ENCODE measurements around the gene ZNF529. TPM values are rescaled to one million over a fixed set of nuclear protein-coding genes. Genes with fewer than 3 reads are reported as not detected.

The ZNF529 gene
- total and polyA plus RNA-seq, 2 experiments from 2014 or later = 8.7 to 14.6 TPM

DNA sequence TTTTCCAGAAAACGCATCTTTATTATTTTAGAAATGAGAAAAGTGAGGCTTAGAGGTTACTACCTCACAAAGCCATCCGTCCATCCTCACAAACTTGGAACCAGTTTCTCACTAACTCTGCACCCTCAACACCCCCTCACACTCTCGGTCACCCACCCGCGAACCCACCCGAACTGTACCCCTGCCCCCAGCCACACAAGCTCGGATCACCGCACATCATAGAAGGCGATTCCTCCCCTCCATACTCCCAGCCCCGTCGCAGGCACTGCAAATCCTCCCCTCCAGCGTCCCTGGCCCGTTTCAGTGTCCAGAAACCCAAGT is 45.3 kb downstream of the ZNF529 start:
- peak overlapping the region; percentile 92 for H3K4me2 ChIP-seq
- no peak for DNase-seq (ENCODE audit: low spot score)
- peak overlapping the region; percentile 62 for H2AFZ ChIP-seq
- peaks cover 71% of the 10 kb centered on the region for H3K79me2 ChIP-seq
- no peaks in the 10 kb centered on the region for H3K9me2 ChIP-seq (replicated peaks; ENCODE audit: insufficient read depth)
- peak overlapping the region; percentile 55 for H3K4me3 ChIP-seq
- peaks cover 12% of the 10 kb centered on the region for H3K4me1 ChIP-seq (ENCODE audit: insufficient read depth)
- H3K9me3 ChIP-seq (ENCODE audit: low read depth) = peaks cover 29% of the 10 kb centered on the region
- 1% methylated on average over 10 of the region's 13 CpGs for WGBS (ENCODE audit: low lambda C conversion rate, missing lambda C conversion rate)
- peak overlapping the region; percentile 95 for H3K27ac ChIP-seq
- TF ChIP-seq CTCF (IDR thresholded peaks at IDR 0.05; ENCODE audit: poor library complexity) (no peak), EZH2 (IDR thresholded peaks at IDR 0.05; ENCODE audit: borderline replicate concordance) (no peak), EZH2phosphoT487 (IDR thresholded peaks at IDR 0.05; ENCODE audit: low read depth, severe bottlenecking, unreplicated experiment) (no peak)
- no peaks in the 10 kb centered on the region for H3K27me3 ChIP-seq
- peaks cover 7% of the 10 kb centered on the region for H3K36me3 ChIP-seq (replicated peaks; ENCODE audit: insufficient read depth, low read depth)
- no peaks in the 10 kb centered on the region for H4K20me1 ChIP-seq (ENCODE audit: insufficient read depth, poor library complexity, severe bottlenecking)

DNA sequence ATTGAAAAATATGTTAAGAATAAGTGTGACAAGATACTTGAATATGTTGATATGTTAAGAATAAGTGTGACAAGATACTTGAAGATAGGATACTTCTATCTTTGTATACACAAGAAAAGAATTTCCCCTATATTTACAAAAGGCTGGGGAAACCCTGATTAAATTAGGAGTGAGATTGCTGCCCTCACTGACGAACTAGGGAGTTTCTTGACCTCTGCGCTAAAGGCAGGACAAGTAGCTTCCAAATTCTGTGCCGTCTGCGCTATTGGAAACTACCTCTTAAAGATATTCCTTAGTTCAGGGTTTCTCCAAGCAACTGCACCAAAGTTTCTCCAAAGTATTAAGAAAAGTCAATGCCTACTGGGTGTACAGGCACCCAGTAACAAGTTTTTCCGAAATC is 45.8 kb downstream of the ZNF529 start:
- H3K4me2 ChIP-seq = peak overlapping the region; percentile 92
- no peaks in the 10 kb centered on the region for H4K20me1 ChIP-seq (ENCODE audit: insufficient read depth, poor library complexity, severe bottlenecking)
- H3K79me2 ChIP-seq = peaks cover 76% of the 10 kb centered on the region
- peaks cover 12% of the 10 kb centered on the region for H3K4me1 ChIP-seq (ENCODE audit: insufficient read depth)
- peaks cover 7% of the 10 kb centered on the region for H3K36me3 ChIP-seq (replicated peaks; ENCODE audit: insufficient read depth, low read depth)
- H2AFZ ChIP-seq = peak overlapping the region; percentile 62
- H3K27ac ChIP-seq = peak overlapping the region; percentile 95
- DNase-seq (ENCODE audit: low spot score) = peak; percentile 8
- H3K4me3 ChIP-seq = peak overlapping the region; percentile 55
- H3K9me2 ChIP-seq (replicated peaks; ENCODE audit: insufficient read depth) = no peaks in the 10 kb centered on the region
- no peak for TF ChIP-seq CTCF (IDR thresholded peaks at IDR 0.05; ENCODE audit: poor library complexity)
- no peak for TF ChIP-seq EZH2phosphoT487 (IDR thresholded peaks at IDR 0.05; ENCODE audit: low read depth, severe bottlenecking, unreplicated experiment)
- TF ChIP-seq EZH2 (IDR thresholded peaks at IDR 0.05; ENCODE audit: borderline replicate concordance) = no peak
- no peaks in the 10 kb centered on the region for H3K27me3 ChIP-seq
- H3K9me3 ChIP-seq (ENCODE audit: low read depth) = peaks cover 29% of the 10 kb centered on the region
- WGBS (ENCODE audit: low lambda C conversion rate, missing lambda C conversion rate) = 4% methylated on average over 5 of the region's 5 CpGs

GRCh38 chr19:36526581-36526980 is 46.5 kb downstream of the ZNF529 start:
- Histone ChIP-seq H3K9me2 (replicated peaks; ENCODE audit: insufficient read depth) (no peaks in the 10 kb centered on the region), H3K4me2 (peak overlapping the region; percentile 92), H3K9me3 (ENCODE audit: low read depth) (peaks cover 34% of the 10 kb centered on the region), H3K4me1 (ENCODE audit: insufficient read depth) (peaks cover 12% of the 10 kb centered on the region), H2AFZ (no peak overlapping the region), H3K27ac (peak overlapping the region; percentile 95), H3K27me3 (no peaks in the 10 kb centered on the region), H3K79me2 (peaks cover 84% of the 10 kb centered on the region), H4K20me1 (ENCODE audit: insufficient read depth, poor library complexity, severe bottlenecking) (no peaks in the 10 kb centered on the region), H3K4me3 (peak overlapping the region; percentile 29), H3K36me3 (replicated peaks; ENCODE audit: insufficient read depth, low read depth) (peaks cover 7% of the 10 kb centered on the region)
- no peak for DNase-seq (ENCODE audit: low spot score)
- WGBS (ENCODE audit: low lambda C conversion rate, missing lambda C conversion rate) = 77% methylated on average over 5 of the region's 5 CpGs
- TF ChIP-seq EZH2 (IDR thresholded peaks at IDR 0.05; ENCODE audit: borderline replicate concordance) (no peak), CTCF (IDR thresholded peaks at IDR 0.05; ENCODE audit: poor library complexity) (no peak), EZH2phosphoT487 (IDR thresholded peaks at IDR 0.05; ENCODE audit: low read depth, severe bottlenecking, unreplicated experiment) (no peak)

DNA sequence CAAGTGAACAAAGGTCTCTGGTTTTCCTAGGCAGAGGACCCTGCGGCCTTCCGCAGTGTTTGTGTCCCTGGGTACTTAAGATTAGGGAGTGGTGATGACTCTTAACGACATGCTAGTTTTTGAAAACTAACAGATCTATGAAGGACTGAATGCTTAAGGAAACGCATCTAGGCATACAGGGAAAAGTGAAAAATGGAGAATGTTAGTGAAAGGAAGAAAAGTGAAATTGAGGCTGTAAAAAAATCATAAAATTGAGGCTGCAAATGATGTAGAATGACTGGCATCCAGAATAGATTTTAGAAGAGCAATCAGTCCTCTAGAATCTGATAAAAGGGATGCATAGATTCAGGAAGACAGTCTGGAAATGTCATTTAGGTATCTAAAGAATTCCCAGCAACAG is 48.5 kb downstream of the ZNF529 start:
- Histone ChIP-seq H3K27ac (no peak overlapping the region), H3K9me3 (ENCODE audit: low read depth) (peaks cover 50% of the 10 kb centered on the region), H3K4me2 (no peak overlapping the region), H3K9me2 (replicated peaks; ENCODE audit: insufficient read depth) (no peaks in the 10 kb centered on the region), H4K20me1 (ENCODE audit: insufficient read depth, poor library complexity, severe bottlenecking) (no peaks in the 10 kb centered on the region), H3K4me1 (ENCODE audit: insufficient read depth) (peaks cover 11% of the 10 kb centered on the region), H3K36me3 (replicated peaks; ENCODE audit: insufficient read depth, low read depth) (peaks cover 7% of the 10 kb centered on the region), H3K27me3 (no peaks in the 10 kb centered on the region), H3K4me3 (no peak overlapping the region), H3K79me2 (peaks cover 84% of the 10 kb centered on the region), H2AFZ (no peak overlapping the region)
- 84% methylated on average over 4 of the region's 4 CpGs for WGBS (ENCODE audit: low lambda C conversion rate, missing lambda C conversion rate)
- no peak for DNase-seq (ENCODE audit: low spot score)
- no peak for TF ChIP-seq EZH2 (IDR thresholded peaks at IDR 0.05; ENCODE audit: borderline replicate concordance)
- TF ChIP-seq CTCF (IDR thresholded peaks at IDR 0.05; ENCODE audit: poor library complexity) = no peak
- no peak for TF ChIP-seq EZH2phosphoT487 (IDR thresholded peaks at IDR 0.05; ENCODE audit: low read depth, severe bottlenecking, unreplicated experiment)
